ENCODE results near the gene EFCAB12.

GRCh38 chr3:129371041-129371826 lies 57.2 kb downstream of the EFCAB12 start:
- TF ChIP-seq, protein P1, sequence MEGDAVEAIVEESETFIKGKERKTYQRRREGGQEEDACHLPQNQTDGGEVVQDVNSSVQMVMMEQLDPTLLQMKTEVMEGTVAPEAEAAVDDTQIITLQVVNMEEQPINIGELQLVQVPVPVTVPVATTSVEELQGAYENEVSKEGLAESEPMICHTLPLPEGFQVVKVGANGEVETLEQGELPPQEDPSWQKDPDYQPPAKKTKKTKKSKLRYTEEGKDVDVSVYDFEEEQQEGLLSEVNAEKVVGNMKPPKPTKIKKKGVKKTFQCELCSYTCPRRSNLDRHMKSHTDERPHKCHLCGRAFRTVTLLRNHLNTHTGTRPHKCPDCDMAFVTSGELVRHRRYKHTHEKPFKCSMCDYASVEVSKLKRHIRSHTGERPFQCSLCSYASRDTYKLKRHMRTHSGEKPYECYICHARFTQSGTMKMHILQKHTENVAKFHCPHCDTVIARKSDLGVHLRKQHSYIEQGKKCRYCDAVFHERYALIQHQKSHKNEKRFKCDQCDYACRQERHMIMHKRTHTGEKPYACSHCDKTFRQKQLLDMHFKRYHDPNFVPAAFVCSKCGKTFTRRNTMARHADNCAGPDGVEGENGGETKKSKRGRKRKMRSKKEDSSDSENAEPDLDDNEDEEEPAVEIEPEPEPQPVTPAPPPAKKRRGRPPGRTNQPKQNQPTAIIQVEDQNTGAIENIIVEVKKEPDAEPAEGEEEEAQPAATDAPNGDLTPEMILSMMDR (conservative IDR thresholded peaks at IDR 0.05) = no peak
- TF ChIP-seq EZH2 (IDR thresholded peaks at IDR 0.05; ENCODE audit: low read depth) = no peak
